ENCODE results near the gene CPLX4.

Gene CPLX4

GRCh38 chr18:59332986-59333385 lies 14.5 kb upstream of the CPLX4 start:
- Histone ChIP-seq H3K27ac (ENCODE audit: extremely low read depth, low read depth, low read length) (no peak overlapping the region), H3K9me3 (ENCODE audit: control insufficient read depth, insufficient read depth, low read depth, low read length) (no peaks in the 10 kb centered on the region), H3K4me3 (ENCODE audit: low read depth, low read length) (no peak overlapping the region), H3K36me3 (ENCODE audit: control insufficient read depth in 2 of 2, insufficient read depth in 1 of 2, low read length in 2 of 2) (peaks cover 84 to 85% of the 10 kb centered on the region in 2 experiments), H3K4me1 (ENCODE audit: control insufficient read depth, insufficient read depth, low read length) (no peaks in the 10 kb centered on the region)
- ChIA-PET POLR2A (no interaction called here), CTCF (interaction anchor here (1.0 kb wide), 2 partner anchors 25 to 70 kb away, joined by 3 to 5 read pairs; no protein-coding TSS in a partner anchor)
- TF ChIP-seq ZNF266 (tag by site-specific recombination; IDR thresholded peaks at IDR 0.05; ENCODE audit: low read depth) (no peak), ZNF529 (tag by site-specific recombination; IDR thresholded peaks at IDR 0.05; ENCODE audit: insufficient replicate concordance) (no peak), WT1 (tag by site-specific recombination; IDR thresholded peaks at IDR 0.05) (no peak), CTCF (tag by site-specific recombination; IDR thresholded peaks at IDR 0.05) (no peak), ZFP41 (tag by site-specific recombination; IDR thresholded peaks at IDR 0.05; ENCODE audit: borderline replicate concordance) (no peak), ZBTB10 (tag by site-specific recombination; IDR thresholded peaks at IDR 0.05) (no peak), ZNF692 (tag by site-specific recombination; IDR thresholded peaks at IDR 0.05) (no peak), ZNF76 (tag by site-specific recombination; IDR thresholded peaks at IDR 0.05; ENCODE audit: borderline replicate concordance, low read depth) (no peak)

GRCh38 chr18:59328683-59329082 lies 10.2 kb upstream of the CPLX4 start:
- no peak overlapping the region for H3K27ac ChIP-seq (ENCODE audit: extremely low read depth, low read depth, low read length)
- peaks cover 64 to 65% of the 10 kb centered on the region in 2 experiments for H3K36me3 ChIP-seq (ENCODE audit: control insufficient read depth in 2 of 2, insufficient read depth in 1 of 2, low read length in 2 of 2)
- no peaks in the 10 kb centered on the region for H3K9me3 ChIP-seq (ENCODE audit: control insufficient read depth, insufficient read depth, low read depth, low read length)
- H3K4me1 ChIP-seq (ENCODE audit: control insufficient read depth, insufficient read depth, low read length) = no peaks in the 10 kb centered on the region
- H3K4me3 ChIP-seq (ENCODE audit: low read depth, low read length) = no peak overlapping the region
- POLR2A ChIA-PET = no interaction called here
- CTCF ChIA-PET = interaction anchor here (2.5 kb wide), 1 partner anchor 74 kb away, joined by 11 read pairs; no protein-coding TSS in a partner anchor
- TF ChIP-seq ZNF366 (tag by site-specific recombination; conservative IDR thresholded peaks at IDR 0.05) (no peak), SETDB1 (IDR thresholded peaks at IDR 0.05; ENCODE audit: insufficient read length, low read length) (no peak), ZNF248 (tag by site-specific recombination; IDR thresholded peaks at IDR 0.05) (no peak), ZNF580 (tag by site-specific recombination; IDR thresholded peaks at IDR 0.05) (no peak), ZNF555 (tag by site-specific recombination; conservative IDR thresholded peaks at IDR 0.05) (no peak), ZNF19 (tag by site-specific recombination; IDR thresholded peaks at IDR 0.05; ENCODE audit: low read depth) (no peak), SP2 (tag by site-specific recombination; IDR thresholded peaks at IDR 0.05) (no peak), ZBTB10 (tag by site-specific recombination; IDR thresholded peaks at IDR 0.05) (no peak), ZNF660 (tag by site-specific recombination; IDR thresholded peaks at IDR 0.05) (no peak), ZNF174 (tag by site-specific recombination; IDR thresholded peaks at IDR 0.05) (no peak), ZNF350 (tag by site-specific recombination; IDR thresholded peaks at IDR 0.05) (no peak), ZIC2 (tag by site-specific recombination; IDR thresholded peaks at IDR 0.05) (no peak), ZNF560 (tag by site-specific recombination; IDR thresholded peaks at IDR 0.05; ENCODE audit: borderline replicate concordance) (no peak), PATZ1 (tag by site-specific recombination; IDR thresholded peaks at IDR 0.05) (no peak), CTCF (tag by site-specific recombination; IDR thresholded peaks at IDR 0.05) (no peak)
